OCI-LY1 (cell line): Measurements from ENCODE around the gene VKORC1.

ENCODE experiments used
- H2AFZ ChIP-seq: fragments of 200-600 bp; sonication (generic), shearing (Covaris generic); 2 replicates; pipeline ENCODE4 v1.6.0; 2014; ENCODE audit warnings: antibody characterized with exemption, mild to moderate bottlenecking, low read length
- H3F3A ChIP-seq: fragments of 200-600 bp; sonication (generic), shearing (Covaris generic); 2 replicates; pipeline ENCODE4 v1.6.0; 2014; ENCODE audit warnings: mild to moderate bottlenecking, antibody characterized with exemption, low read length, moderate library complexity; ENCODE audit not compliant: insufficient read depth
- H3K27ac ChIP-seq: fragments of 200-600 bp; sonication (generic); 2 replicates; pipeline ENCODE4 v1.5.1; 2014; ENCODE audit warnings: low read length, mixed run types, mild to moderate bottlenecking, low read depth; ENCODE audit not compliant: poor library complexity, severe bottlenecking
- H3K27me3 ChIP-seq: fragments of 200-600 bp; sonication (generic); 2 replicates; pipeline ENCODE4 v1.6.0; 2014; ENCODE audit warnings: antibody characterized with exemption, mild to moderate bottlenecking, low read length, moderate library complexity; ENCODE audit not compliant: insufficient read depth
- H3K36me3 ChIP-seq: fragments of 200-600 bp; sonication (generic); 2 replicates; pipeline ENCODE4 v1.6.1; 2014; ENCODE audit warnings: mild to moderate bottlenecking, antibody characterized with exemption, low read length, moderate library complexity, mixed read lengths; ENCODE audit not compliant: insufficient read depth
- H3K4me1 ChIP-seq: fragments of 200-600 bp; sonication (generic); 2 replicates; pipeline ENCODE4 v1.5.1; 2014; ENCODE audit warnings: mild to moderate bottlenecking, low read length, moderate library complexity; ENCODE audit not compliant: insufficient read depth, severe bottlenecking
- H3K4me2 ChIP-seq: fragments of 200-600 bp; sonication (generic), shearing (Covaris generic); 2 replicates; pipeline ENCODE4 v1.6.1; 2014; ENCODE audit warnings: low read length
- H3K4me3 ChIP-seq: fragments of 200-600 bp; sonication (generic); 2 replicates; pipeline ENCODE4 v1.5.1; 2014; ENCODE audit warnings: low read length, low read depth, mild to moderate bottlenecking, mixed read lengths; ENCODE audit not compliant: poor library complexity, severe bottlenecking
- H3K79me2 ChIP-seq: fragments of 200-600 bp; shearing (Covaris generic); 2 replicates; pipeline ENCODE4 v1.6.1; 2016; ENCODE audit warnings: mixed run types, low read length, mixed read lengths; ENCODE audit not compliant: insufficient read depth
- H3K9ac ChIP-seq: fragments of 200-600 bp; sonication (generic), shearing (Covaris generic); 2 replicates; pipeline ENCODE4 v1.6.1; 2014; ENCODE audit warnings: mild to moderate bottlenecking, low read length, mixed read lengths
- H3K9me2 ChIP-seq: fragments of 200-600 bp; sonication (generic), shearing (Covaris generic); 2 replicates; pipeline ENCODE4 v1.6.1; 2014; ENCODE audit warnings: low read depth, mild to moderate bottlenecking, low read length, mixed read lengths
- H3K9me3 ChIP-seq: fragments of 200-600 bp; shearing (Covaris generic); 2 replicates; pipeline ENCODE4 v1.6.1; 2014; ENCODE audit warnings: low read length, mixed read lengths
- H4K20me1 ChIP-seq: fragments of 200-600 bp; sonication (generic), shearing (Covaris generic); 2 replicates; pipeline ENCODE4 v1.6.0; 2016; ENCODE audit warnings: mild to moderate bottlenecking, low read length; ENCODE audit not compliant: insufficient read depth
- CTCF ChIP-seq: fragments of 200-600 bp; sonication (generic), shearing (Covaris generic); IDR thresholded peaks from 2 replicates; pipeline ENCODE4 v1.5.1; 2017; ENCODE audit warnings: mild to moderate bottlenecking, antibody characterized with exemption, low read length, moderate library complexity, mixed read lengths
- EZH2 ChIP-seq: fragments of 200-600 bp; sonication (generic), shearing (Covaris generic); IDR thresholded peaks from 2 replicates; pipeline ENCODE4 v1.8.0; 2017; ENCODE audit warnings: borderline replicate concordance, mixed run types, mild to moderate bottlenecking, antibody characterized with exemption, low read length, moderate library complexity, mixed read lengths

VKORC1 gene

GRCh38 chr16:31109622-31110021, 15.0 kb upstream of the VKORC1 start:
- H3K4me3 ChIP-seq = no peak overlapping the region
- H3K4me1 ChIP-seq = peaks cover 25% of the 10 kb centered on the region
- no peak overlapping the region for H3K27ac ChIP-seq

GRCh38 chr16:31108794-31109558, 14.4 kb upstream of the VKORC1 start:
- H3K4me1 ChIP-seq = peaks cover 25% of the 10 kb centered on the region
- H3K27ac ChIP-seq = no peak overlapping the region
- no peaks in the 10 kb centered on the region for H3K27me3 ChIP-seq
- H3F3A ChIP-seq = peaks cover 5% of the 10 kb centered on the region
- no peaks in the 10 kb centered on the region for H4K20me1 ChIP-seq
- H3K79me2 ChIP-seq = no peaks in the 10 kb centered on the region
- H3K9me3 ChIP-seq = no peaks in the 10 kb centered on the region
- H3K4me2 ChIP-seq = peak overlapping the region; percentile 94
- peak overlapping the region; percentile 95 for H3K9ac ChIP-seq
- TF ChIP-seq EZH2 (no peak), CTCF (no peak)
- peaks cover 34% of the 10 kb centered on the region for H3K36me3 ChIP-seq
- no peaks in the 10 kb centered on the region for H3K9me2 ChIP-seq
- H3K4me3 ChIP-seq = peak overlapping the region; percentile 95
- H2AFZ ChIP-seq = no peak overlapping the region

More at GRCh38 chr16:31109622-31110021, 15.0 kb upstream of the VKORC1 start:
- H3K9me2 ChIP-seq = no peaks in the 10 kb centered on the region
- no peaks in the 10 kb centered on the region for H3K79me2 ChIP-seq
- no peaks in the 10 kb centered on the region for H3K27me3 ChIP-seq
- H3K9me3 ChIP-seq = no peaks in the 10 kb centered on the region
- peaks cover 34% of the 10 kb centered on the region for H3K36me3 ChIP-seq
- no peak overlapping the region for H3K4me2 ChIP-seq
- TF ChIP-seq EZH2 = no peak
- no peak overlapping the region for H2AFZ ChIP-seq
- no peaks in the 10 kb centered on the region for H4K20me1 ChIP-seq
- peaks cover 5% of the 10 kb centered on the region for H3F3A ChIP-seq
- no peak overlapping the region for H3K9ac ChIP-seq

DNA sequence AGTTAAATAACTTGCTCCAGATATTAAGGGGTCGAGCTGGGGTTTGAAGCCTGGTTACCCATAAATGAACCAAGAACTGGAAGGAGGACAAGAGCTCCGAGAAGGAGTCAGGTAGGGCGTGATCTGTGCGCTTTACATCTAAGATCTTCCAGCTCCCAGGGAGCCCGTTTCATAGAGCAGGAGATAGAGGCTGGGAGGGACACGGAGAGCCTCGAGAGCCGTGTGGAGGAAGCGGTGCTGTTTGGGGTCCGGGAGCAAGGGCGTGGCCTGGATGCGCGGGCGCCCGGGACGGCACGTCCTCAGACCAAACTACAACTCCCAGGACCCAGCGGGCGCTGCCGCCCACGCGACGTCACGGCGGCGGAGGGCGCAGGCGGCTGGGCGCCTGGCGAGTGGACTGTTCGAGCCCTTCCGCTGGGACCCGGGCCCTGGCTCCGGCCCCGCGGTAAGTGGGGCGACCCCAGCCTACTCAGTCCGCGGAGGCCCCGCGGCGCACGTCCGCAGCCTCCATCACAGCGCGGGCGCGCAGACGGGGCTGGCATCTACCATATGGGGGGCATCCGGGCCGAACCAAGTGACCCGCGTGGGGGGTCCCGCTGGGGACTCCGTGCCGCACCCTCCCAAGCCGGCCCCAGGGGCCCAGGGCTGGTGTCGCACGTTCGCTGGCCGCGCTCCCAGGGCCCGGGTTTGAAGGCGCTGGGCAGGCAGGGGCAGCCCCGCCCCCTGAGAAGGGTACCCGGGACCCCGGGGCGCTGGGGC, 13.6 kb upstream of the VKORC1 start, which contains the start of gene BCKDK:
Gene BCKDK, plus strand, starts transcription at position 352 of the 759 bp plus-strand sequence. CDS start 838 bp downstream, outside the sequence.
- no peaks in the 10 kb centered on the region for H3K9me3 ChIP-seq
- no peaks in the 10 kb centered on the region for H3K27me3 ChIP-seq
- no peaks in the 10 kb centered on the region for H4K20me1 ChIP-seq
- peak within 1 kb of the TSS; percentile 95 for H3K9ac ChIP-seq
- H3K36me3 ChIP-seq = peaks cover 34% of the 10 kb centered on the region
- no peaks in the 10 kb centered on the region for H3K9me2 ChIP-seq
- TF ChIP-seq CTCF (no peak), EZH2 (no peak)
- H2AFZ ChIP-seq = no peak within 1 kb of the TSS
- H3K4me3 ChIP-seq = peak within 1 kb of the TSS; percentile 95
- H3F3A ChIP-seq = peaks cover 5% of the 10 kb centered on the region
- peak within 1 kb of the TSS; percentile 94 for H3K4me2 ChIP-seq
- peaks cover 25% of the 10 kb centered on the region for H3K4me1 ChIP-seq
- peak within 1 kb of the TSS; percentile 64 for H3K27ac ChIP-seq
- no peaks in the 10 kb centered on the region for H3K79me2 ChIP-seq
